HG03025 (cell line): ENCODE measurements around the gene APBA1.
"Not testable (repeated sequence)": the region's sequence is repeated elsewhere in the genome, so short reads cannot be mapped to it uniquely, and the experiment has no call there.

Experiments used
- ATAC-seq: cut with Tn5 transposase; IDR thresholded peaks from one replicate; pipeline ENCODE4 v1.9.1; 2021; ENCODE audit warnings: mild to moderate bottlenecking, moderate library complexity; ENCODE audit not compliant: unreplicated experiment, low FRiP score

Gene APBA1

DNA sequence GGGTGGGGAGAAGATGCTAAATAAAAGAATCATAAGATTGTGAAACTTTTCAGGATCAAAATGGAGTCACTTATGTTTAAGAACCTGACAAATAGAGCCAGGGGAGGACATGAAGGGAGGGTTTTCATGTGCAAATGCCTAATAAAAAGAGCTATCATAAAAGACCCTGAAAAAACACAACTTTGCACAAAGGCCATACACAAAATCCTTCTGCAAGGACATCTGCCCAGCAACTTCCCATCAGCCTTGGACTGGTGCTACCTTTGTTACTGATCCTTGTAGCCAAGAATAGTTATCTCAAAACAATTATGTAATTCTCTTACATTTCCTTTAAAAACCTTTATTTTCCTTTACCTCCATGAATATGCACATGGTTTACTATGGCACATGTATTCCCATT lies 63.0 kb downstream of the APBA1 start:
- no peak for ATAC-seq

DNA sequence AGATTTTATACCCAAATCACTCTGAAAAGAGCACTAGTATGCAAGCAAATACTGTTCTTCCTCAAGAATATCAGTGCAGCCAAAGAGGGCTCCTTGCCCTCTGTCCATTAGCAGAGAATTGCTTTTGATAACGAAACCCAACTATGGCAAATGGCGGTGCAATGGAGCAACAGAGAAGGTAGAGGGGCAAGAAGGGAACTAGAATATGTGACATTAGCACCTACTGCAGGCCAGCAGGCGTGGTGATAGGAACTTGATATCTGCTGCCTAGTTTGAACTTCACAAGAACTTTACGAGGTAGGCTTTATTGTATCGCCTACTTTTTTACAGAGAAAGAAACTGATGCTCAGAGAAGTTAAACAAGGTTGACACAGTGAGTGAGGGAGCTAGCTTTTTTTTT lies 66.1 kb downstream of the APBA1 start:
- ATAC-seq, result no peak

DNA sequence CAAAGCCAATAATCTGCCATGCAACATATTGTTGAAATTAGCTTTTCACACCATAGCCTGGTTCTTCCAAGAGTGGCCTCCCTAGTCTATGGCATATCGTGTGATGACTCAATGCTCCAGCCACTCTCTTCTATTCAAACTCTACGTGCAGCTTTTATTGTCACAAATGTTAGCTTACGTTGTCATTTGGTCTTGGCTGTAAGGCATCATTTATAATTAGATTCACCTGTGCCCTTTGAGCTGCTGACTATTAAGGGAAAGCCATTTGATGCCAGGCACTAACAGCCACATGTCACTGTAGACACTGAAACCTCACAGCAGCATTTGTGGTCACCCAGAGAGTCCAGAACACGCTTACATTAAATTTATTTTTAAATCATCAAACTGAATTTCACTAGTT lies 66.8 kb downstream of the APBA1 start:
- ATAC-seq, result no peak

DNA sequence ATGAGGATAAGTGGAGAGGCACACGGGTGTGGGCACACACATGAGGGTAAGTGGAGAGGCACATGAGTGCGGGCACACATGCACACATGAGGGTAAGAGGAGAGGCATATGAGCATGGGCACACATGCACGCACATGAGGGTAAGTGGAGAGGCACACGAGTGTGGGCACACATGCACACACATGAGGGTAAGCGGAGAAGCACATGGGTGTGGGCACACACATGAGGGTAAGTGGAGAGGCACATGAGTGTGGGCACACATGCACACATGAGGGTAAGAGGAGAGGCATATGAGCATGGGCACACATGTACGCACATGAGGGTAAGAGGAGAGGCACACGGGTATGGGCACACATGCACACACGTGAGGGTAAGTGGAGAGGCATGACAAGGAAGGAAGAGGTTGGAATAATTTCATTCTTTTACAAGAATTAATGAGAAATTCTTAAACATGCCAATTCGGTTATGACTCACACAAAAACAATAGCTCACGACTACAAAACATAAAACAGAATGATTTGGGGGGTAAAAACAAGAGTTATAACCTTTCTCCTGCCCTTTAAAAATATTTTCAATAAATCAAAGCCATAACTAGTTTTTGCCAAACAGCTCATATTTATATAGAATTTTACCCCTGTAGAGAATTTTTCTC lies 67.5 kb downstream of the APBA1 start:
- no peak for ATAC-seq

DNA sequence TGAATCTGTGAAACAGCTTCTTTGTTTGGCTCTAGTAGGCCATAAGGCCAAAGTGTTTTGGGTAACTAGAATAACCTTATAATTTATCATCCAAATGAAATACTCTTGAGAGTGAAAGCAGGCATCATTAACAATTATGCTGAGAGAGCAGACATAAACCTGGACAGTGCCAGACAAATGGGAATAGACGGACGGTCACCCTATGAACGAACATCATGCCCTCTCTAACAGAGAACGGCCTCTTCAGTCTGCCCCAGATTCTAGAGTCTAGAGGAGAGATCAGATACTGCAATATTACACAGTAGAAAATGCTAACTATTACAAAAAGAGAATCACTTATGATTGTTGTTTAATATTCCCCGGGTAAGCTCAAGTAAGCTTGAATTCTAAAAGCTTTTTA lies 68.5 kb downstream of the APBA1 start:
- ATAC-seq, result no peak

DNA sequence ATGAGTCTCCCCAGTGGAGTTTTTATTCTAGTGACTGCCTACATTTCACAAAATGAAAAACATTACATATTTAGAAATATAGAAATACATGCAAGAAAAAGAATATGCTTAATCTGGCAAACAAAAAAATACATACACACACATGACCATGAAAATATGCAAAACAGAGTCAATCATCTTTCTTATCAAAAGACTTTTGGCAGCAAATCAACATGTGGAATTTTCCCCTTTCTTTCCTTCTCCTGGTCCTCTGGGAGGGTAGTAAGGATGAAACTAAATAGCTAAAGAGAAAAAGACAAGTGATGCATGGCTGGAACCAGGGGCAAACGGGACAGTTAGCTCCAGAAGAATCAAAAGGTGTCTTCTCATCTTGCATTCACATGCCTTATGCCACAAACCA lies 69.4 kb downstream of the APBA1 start:
- ATAC-seq, result no peak

DNA sequence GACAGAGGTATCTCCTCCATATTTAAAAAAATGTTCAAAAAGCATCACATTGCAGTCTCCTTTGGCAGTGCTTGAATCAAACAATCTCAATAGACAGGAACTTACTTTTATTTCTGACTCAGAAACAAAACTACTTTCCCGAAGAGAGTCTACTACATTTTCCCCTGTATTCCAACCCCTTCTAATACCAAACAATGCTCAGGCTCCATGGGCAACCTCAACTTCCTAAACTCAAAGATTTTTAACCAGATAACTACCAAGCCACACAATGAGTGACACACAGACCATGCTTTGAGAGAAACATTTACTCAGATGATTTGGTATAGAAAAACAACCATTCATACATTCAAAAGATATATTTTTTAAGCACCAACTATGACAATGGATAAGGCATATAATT lies 70.5 kb downstream of the APBA1 start:
- no peak for ATAC-seq

DNA sequence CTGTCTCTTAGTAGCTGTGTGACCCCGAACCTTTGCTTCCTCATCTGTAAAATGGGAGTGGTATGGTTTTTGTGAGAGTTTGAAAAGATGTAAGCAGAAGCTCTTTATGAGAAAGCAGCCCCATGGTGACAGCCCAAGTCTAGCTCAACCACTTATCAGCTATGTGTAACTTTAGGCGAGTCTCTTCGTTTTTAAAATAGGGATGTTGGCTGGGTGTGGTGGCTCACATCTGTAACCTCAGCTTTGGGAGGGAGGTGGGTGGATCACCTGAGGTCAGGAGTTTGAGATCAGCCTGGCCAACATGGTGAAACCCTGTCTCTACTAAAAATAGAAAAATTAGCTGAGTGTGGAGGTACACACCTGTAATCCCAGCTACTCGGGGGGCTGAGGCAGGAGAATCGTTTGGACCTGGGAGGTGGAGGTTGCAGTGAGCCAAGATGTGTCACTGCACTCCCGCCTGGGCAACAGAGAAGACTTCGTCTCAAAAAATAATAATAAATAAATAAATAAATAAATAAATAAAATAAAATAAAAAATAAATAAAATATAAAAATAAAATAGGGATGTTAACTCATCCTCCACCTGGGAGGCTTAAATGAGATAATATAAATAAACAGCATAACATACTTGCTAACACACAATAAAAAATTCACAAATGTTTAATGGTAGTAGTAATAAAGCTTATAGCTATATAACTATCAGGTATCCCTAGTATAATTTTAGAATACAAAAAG lies 71.7 kb downstream of the APBA1 start:
- ATAC-seq, result no peak

DNA sequence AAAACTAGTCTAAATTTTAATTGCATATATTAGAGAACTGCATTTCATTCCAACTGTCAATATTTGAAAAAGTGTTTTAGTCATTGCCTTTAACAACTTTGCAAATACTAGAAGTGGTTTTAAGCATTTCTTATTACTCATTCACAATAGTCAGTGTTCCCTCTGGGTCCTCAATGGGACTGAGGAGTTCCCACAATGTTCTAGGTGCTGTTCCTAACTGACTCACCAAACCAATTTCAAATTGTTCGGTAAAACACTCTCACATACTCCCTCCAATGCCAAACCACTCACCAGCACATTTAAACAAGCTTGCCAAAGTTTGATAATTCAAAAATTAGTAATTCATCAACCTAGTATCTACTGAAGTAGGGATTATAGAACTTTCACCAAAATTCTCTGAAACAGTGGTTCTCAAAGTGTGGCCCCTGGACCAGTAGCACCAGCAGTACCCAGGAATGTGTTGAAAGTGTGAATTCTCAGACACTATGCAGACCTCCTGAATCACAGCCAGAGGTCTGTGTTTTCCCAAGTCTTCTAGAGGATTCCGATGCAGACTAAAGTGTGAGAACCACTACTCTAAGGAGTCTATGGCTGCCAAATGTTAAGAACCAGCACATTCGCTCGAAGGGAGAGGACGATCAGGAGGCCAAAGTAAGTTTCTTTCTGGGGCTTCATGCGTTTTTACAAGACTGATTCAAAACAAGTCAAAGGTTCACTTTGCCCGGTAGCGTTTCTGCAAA lies 72.8 kb downstream of the APBA1 start:
- ATAC-seq, result no peak

DNA sequence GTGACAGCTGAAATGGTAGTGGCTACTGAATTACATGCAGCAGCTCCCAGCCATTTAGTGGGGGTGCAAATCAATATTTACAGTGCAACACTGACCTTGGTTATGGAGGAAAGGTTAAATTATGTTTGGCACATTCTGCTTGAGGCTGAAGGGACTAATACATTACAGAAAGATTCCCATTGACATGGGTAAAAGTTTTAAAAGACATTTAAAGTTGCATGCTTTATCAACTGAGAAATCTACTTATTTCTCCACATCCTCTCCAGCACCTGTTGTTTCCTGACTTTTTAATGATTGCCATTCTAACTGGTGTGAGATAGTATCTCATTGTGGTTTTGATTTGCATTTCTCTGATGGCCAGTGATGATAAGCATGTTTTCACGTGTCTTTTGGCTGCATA lies 75.3 kb downstream of the APBA1 start:
- ATAC-seq, result not testable (repeated sequence)

DNA sequence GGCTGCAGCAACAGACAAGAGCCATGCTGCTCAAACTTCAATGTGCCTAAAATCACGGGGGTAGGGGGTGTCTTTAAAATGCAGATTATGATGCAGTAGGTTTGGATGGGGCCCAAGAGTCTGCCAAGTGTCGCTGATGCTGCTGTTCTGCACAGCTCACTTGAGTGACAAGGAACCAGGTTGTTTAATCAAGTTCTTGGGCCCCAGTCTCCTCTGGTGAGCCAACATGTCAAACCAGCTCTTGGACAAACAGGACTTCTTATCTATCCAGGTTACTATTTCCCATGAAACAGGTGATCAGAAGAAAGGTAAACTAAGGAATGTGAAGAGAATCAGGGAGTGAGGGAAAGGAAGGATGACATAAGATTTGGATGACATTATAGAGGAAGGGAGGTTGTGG lies 78.0 kb downstream of the APBA1 start:
- no peak for ATAC-seq

DNA sequence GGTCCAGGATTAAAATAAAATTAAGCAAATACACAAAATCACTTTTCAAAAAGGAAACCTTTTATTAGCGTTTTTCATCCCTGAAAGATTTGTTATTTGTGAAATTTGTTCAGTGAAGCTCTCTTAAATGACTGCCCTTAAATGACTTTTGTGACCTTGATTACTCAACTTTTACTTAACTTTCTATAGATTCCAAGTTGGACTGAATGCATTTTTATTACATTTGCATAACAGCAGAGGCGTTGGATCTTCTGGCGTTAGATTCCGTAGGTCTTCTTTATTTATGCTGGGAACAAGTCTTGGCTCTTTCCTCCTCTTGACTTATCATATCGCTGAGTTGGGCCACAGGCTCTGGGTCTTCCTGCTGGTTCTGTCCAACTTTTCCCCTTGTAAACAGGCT lies 78.4 kb downstream of the APBA1 start:
- no peak for ATAC-seq

DNA sequence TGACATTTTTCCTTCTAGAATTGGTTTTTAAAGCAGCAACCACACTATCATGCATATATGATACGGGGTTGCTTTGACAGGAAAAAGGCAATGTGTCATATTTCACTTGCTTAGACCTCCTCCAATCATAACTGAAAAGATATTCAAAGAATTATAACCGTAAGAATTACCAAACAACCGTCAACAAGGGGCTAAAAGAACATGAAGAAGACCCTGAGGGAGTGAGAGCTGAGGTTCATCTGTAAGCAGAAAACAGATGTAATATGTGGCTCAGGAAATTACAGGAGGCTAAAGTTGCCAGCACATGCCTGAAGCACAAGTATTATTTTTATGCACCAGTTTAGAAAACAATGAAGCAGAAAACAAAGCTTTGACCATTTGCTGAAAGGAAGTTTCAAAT lies 78.9 kb downstream of the APBA1 start:
- ATAC-seq, result no peak

DNA sequence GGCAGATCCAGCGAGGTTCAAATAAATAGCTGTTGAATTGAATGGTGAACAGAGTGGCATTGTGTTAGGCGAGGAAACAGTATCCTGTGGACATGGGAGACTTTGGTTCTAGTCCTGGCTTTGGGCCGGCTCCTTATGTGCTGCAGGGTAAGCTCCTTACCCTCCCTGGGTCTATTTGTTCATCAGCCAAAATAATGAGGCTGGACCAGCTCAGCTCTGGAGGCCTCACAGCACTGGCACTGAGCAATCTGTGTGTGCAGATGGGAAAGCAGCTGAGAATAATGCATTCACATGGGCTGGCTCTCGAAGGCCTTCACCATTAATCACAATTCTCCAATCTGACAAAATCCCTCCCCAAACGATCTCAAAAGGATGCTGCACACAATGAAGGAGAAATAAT lies 81.9 kb downstream of the APBA1 start:
- no peak for ATAC-seq

DNA sequence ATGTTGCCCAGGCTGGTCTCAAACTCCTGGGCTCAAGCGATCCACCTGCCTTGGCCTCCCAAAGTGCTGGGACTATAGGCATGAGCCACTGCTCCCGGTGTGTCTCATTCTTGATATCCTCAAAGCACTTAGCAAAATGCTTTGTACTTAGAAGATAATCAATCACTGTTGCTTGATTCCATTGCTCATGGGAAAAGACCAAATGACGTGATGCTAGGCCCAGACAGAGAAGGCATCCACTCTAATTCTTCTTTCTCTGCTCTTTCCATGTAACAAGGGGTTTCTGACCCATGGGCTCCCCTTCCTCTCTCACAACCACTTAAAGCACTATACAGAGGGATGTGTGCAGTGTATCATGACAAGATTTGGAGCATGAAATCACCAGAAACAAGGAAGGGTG lies 83.0 kb downstream of the APBA1 start:
- ATAC-seq, result no peak

DNA sequence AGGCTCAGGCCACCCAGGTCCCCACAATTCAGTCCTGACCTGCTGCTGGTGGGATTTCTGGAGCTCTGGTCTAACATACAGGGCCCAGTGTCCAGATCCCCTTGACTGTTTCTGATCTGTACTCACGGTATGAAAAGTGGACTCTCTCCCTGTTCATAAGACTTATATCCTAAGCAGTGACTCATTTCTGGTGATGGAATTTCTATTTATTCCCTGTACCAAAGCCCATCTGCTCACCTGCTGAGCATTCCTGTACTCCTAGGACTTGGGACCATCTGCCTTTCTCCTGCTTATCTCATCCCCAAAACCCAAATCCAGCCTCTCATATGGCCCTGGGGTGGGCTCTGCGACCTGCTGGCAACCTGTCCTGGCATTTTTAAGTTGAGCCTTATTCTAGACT lies 86.6 kb downstream of the APBA1 start:
- ATAC-seq, result no peak

DNA sequence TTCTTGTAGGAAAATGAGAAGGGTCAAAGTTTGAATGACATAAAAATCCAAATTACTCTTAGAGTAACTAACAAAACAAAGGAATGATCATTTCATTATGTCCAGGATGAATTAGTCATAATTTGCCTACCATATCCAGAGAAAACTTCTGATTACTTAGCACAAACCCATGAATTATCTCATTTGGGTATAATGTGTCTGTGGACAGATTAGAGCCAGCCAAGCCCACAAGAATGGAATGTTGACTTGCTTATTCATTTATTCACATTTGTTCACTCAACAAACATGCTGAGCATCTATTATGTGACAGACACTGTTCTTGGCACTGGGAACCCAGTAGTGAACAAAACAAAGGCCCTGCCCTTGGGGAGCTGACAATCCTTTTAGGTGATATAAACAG lies 87.4 kb downstream of the APBA1 start:
- no peak for ATAC-seq

DNA sequence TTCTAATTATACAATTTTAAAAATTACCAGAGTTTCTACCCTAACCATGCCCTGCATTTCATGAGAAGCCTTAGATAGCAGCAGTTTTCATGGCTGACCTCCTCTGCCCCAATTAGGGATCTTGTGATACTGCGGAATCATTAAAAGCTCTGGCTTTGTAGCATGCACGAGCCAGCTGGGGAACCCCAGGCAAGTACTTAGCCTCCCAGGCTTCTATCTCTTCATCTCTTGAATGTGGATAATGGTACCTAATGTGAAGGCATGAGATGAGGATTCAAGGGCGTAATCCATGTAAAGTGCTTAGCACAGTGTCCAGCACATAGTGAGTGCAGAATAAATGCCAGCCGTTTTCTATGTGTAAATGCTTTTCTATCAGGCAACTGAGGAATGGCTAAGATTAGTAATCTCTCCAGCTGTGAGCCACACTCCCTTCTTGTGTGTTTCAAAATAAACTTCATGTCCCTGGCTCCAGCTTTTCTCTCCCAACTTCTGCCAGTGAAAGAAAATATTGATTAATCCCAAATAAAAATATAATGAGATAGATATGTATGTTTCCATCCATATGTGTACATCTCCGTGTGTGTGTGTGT lies 88.4 kb downstream of the APBA1 start:
- no peak for ATAC-seq

DNA sequence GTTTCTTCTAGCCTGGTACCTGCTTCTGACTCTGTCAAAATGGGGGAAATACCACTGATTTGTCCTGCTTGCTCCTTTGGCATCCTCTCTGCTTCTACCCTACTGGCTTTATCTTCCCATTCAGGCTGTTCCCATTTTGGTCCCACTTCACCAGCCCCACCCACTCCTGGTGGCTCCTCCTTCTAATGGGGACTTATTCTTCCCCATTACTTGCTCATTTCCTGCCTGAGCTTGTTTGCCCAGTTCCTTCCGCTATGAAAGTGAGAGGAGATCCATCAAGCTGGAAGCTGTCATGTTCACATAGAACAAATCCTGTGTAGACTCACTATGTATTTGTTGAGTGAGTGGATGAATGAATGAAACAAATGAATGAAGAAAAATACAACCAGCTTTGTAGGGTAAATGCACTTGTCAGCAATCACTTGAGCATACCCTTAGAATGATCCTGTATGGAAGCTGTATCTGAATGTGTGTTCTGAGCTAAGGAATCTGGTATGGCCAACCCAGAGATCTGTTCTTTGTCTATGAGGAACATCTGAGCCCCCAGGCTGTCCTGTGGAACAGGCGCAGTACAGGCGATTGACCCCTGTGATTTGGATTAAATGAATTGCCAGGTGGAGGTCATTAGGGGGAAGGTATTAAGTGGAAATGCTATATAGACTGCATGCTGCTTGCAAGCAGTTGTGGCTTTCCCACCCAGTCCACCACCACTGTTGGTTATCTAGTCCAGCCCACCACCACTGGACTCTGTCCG lies 89.5 kb downstream of the APBA1 start:
- ATAC-seq, result no peak

DNA sequence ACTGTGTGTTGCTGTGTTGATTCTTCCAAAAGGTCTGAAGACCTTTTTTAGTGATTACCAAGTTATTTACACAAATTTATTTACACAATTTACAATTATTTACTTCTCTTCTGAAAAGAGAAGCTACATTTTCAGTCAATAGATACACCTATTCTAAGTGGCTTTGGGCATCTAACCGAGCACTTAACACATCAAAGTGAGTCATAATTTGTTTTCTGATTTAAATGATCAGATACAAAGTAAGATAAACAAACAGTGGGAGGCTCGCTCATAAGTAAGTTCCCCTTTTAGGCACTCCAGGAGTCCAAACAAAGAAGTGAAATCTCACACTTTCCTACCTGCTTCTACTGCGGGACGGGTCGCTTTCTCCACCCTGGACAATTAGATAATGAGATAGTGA lies 90.2 kb downstream of the APBA1 start:
- ATAC-seq, result no peak
